GM19324 (cell line): ENCODE measurements around the gene HSF5.

Experiments used
- ATAC-seq: cut with Tn5 transposase; IDR thresholded peaks from one replicate; pipeline ENCODE4 v1.9.1; 2021; ENCODE audit warnings: mild to moderate bottlenecking, moderate library complexity; ENCODE audit not compliant: unreplicated experiment, low FRiP score

The HSF5 gene

GRCh38 chr17:58373003-58373402 is 115.2 kb downstream of the HSF5 start:
- ATAC-seq = no peak

DNA sequence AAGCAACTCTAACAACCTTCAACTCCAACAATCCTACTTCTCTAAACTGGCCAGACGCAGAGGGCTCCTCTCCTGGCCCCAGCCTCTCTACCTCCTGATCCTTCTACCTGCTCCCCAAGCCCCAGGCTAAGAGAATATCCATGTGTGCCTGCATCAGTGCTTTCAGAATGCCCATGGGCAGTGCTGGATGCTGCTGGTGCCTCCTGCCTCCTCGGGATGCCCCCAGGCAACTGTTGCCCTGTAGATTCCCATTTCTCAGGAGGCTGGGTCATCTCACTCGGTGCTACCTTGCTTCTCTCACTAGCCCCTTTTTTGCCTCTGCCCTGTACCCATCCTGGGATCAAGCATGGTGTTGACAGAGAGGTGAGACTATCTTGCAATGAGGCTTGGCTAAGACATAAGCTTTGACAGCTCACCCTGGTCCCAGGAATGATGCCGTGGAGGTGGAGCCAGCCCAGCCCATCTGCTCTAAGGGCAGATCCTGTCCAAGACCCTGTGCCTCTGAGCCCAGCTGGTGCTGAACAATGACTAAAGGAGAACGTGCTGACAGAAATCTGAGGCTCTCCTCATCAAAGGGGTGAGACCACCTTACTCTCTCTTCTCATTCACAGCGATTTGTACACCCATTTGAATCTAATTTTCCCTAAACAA is 116.8 kb downstream of the HSF5 start:
- ATAC-seq = no peak

DNA sequence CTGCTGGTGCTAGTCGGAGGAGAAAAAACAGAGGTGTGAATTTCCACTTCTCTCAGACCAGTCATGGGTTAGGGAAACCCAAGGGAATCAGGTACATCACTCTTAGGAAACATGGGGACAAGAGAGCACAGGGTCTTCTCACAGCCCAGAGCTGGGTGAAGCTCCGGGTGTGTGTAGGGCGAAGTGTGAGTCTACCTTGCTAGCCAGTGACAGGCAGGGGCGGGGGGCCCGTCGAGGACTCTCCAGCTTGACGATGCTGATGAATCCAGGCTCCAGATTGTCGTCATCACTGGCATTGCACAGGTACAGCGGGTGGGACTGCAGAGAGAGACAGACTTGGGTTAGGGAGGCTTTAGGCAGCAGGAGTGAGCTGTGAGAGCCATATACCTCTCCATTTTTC is 117.5 kb downstream of the HSF5 start:
- no peak for ATAC-seq

DNA sequence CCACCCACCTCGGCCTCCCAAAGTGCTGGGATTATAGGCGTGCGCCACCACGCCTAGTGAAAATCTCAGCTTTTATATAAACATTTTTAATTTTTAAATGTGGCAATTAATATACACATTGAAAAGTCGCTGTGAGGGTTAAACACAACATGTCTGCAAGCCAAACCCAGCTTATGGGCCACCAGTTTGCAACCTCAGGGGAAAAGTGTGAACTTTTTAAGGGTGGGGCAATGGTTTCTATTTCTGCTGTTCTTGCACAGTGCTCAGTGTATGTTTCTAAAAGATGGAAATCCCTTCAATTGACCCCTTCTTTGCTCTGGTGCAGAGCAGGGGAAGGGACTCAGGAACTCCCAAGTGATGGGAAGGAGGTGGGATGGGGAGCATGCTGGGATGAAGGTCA is 117.9 kb downstream of the HSF5 start:
- no peak for ATAC-seq
